ENCODE measurements around the gene TBX10. TPM values are rescaled to one million over a fixed set of nuclear protein-coding genes. Genes with fewer than 3 reads are reported as not detected.

The TBX10 gene
- total RNA-seq, 1 experiment from 2014 or later = not detected

GRCh38 chr11:67615728-67616430 lies 23.7 kb downstream of the TBX10 start:
- Mint-ChIP-seq H3K27ac (ENCODE audit: unreplicated experiment) (no peak overlapping the region), H3K4me1 (ENCODE audit: low read depth, unreplicated experiment) (peaks cover 16% of the 10 kb centered on the region), H3K9me3 (ENCODE audit: low read depth, unreplicated experiment) (no peaks in the 10 kb centered on the region), H3K36me3 (ENCODE audit: insufficient read depth, unreplicated experiment) (peaks cover 24% of the 10 kb centered on the region), H3K27me3 (ENCODE audit: unreplicated experiment) (no peaks in the 10 kb centered on the region), H3K4me3 (ENCODE audit: low read depth, unreplicated experiment) (no peak overlapping the region)
- no peak for DNase-seq
- intact Hi-C loops (cut with micrococcal nuclease; ENCODE audit: unreplicated experiment) = no loop called here
- TF ChIP-seq, protein P1, sequence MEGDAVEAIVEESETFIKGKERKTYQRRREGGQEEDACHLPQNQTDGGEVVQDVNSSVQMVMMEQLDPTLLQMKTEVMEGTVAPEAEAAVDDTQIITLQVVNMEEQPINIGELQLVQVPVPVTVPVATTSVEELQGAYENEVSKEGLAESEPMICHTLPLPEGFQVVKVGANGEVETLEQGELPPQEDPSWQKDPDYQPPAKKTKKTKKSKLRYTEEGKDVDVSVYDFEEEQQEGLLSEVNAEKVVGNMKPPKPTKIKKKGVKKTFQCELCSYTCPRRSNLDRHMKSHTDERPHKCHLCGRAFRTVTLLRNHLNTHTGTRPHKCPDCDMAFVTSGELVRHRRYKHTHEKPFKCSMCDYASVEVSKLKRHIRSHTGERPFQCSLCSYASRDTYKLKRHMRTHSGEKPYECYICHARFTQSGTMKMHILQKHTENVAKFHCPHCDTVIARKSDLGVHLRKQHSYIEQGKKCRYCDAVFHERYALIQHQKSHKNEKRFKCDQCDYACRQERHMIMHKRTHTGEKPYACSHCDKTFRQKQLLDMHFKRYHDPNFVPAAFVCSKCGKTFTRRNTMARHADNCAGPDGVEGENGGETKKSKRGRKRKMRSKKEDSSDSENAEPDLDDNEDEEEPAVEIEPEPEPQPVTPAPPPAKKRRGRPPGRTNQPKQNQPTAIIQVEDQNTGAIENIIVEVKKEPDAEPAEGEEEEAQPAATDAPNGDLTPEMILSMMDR (IDR thresholded peaks at IDR 0.05; ENCODE audit: unreplicated experiment) = no peak
- CTCF ChIA-PET = interaction anchor here (0.6 to 1.0 kb wide), 2 partner anchors 32 to 75 kb away, joined by 3 to 4 read pairs; partner anchors contain the start of gene GSTP1
- no TSS peak for BruUV-seq (replicated peaks)

DNA sequence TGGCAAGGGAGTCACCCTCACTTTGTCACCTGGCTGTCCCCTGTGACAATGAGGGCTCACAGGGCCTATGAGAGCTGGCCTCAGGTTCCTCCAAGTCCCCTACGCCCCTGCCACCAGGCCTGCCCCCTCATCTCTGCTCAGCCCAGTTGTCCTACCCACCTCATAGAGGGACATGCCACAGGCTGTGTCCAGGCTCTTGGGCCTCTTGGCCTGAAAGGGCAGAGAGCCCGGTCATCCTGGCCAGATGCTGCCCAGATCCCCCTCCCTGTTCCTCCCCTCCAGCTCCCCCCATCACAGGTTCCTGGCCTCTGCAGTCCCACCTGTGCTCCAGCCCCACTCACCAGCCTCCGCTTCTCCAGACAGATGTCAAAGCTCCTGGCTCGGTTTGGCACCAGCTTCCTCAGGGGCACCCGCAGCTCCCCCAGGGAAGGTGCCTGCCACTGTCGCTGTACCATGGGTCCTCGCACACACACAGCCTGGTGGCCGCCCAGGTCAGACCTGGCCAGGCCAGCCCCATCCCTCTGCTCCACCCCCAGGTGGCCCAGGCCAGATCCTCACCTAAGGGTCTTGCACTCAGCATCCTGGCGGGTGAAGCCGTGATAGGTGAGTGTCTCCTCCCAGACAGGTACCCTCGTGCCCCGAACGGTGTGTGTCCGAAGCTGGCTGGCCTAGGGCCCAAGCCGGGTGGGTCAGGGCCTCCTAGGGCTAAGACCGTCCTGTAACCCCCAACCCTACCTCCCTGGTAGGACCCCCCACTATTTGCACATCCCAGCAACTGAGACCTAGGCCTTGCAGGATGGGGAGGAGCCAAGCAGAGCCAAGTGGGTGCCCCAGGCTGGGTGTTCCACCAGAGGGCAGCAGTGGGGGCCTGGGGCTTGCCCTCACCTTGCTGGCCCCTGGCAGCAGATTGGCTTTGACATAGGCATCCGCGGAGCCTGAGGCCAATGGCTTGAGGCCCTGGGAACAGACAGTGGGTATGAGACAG lies 24.5 kb downstream of the TBX10 start:
- peaks cover 16% of the 10 kb centered on the region for H3K4me1 Mint-ChIP-seq (ENCODE audit: low read depth, unreplicated experiment)
- no peaks in the 10 kb centered on the region for H3K27me3 Mint-ChIP-seq (ENCODE audit: unreplicated experiment)
- intact Hi-C loops (cut with micrococcal nuclease; ENCODE audit: unreplicated experiment) = no loop called here
- no TSS peak for BruUV-seq (replicated peaks)
- TF ChIP-seq, protein P1 (IDR thresholded peaks at IDR 0.05; ENCODE audit: unreplicated experiment) = no peak
- peak; percentile 72 for DNase-seq
- peak overlapping the region; percentile 50 for H3K4me3 Mint-ChIP-seq (ENCODE audit: low read depth, unreplicated experiment)
- H3K9me3 Mint-ChIP-seq (ENCODE audit: low read depth, unreplicated experiment) = no peaks in the 10 kb centered on the region
- peak overlapping the region; percentile 76 for H3K27ac Mint-ChIP-seq (ENCODE audit: unreplicated experiment)
- CTCF ChIA-PET = interaction anchor here (0.8 to 1.8 kb wide), 4 partner anchors 13 to 42 kb away, joined by 4 to 17 read pairs (median 5); partner anchors contain the start of genes GSTP1 and NUDT8
- H3K36me3 Mint-ChIP-seq (ENCODE audit: insufficient read depth, unreplicated experiment) = peaks cover 24% of the 10 kb centered on the region

- Mint-ChIP-seq H3K36me3 (ENCODE audit: insufficient read depth, unreplicated experiment) (peaks cover 28% of the 10 kb centered on the region), H3K4me3 (ENCODE audit: low read depth, unreplicated experiment) (peak overlapping the region; percentile 50), H3K27ac (ENCODE audit: unreplicated experiment) (peak overlapping the region; percentile 76), H3K9me3 (ENCODE audit: low read depth, unreplicated experiment) (no peaks in the 10 kb centered on the region), H3K4me1 (ENCODE audit: low read depth, unreplicated experiment) (peaks cover 16% of the 10 kb centered on the region), H3K27me3 (ENCODE audit: unreplicated experiment) (no peaks in the 10 kb centered on the region)
- intact Hi-C loops (cut with micrococcal nuclease; ENCODE audit: unreplicated experiment) = no loop called here
- DNase-seq = peak; percentile 73
- CTCF ChIA-PET = interaction anchor here (0.8 to 1.8 kb wide), 3 partner anchors 14 to 41 kb away, joined by 4 to 17 read pairs (median 6); partner anchors contain the start of gene NUDT8
- no TSS peak for BruUV-seq (replicated peaks)
- TF ChIP-seq, protein P1 (IDR thresholded peaks at IDR 0.05; ENCODE audit: unreplicated experiment) = peak; percentile 70
Measured at GRCh38 chr11:67613960-67614715, 25.4 kb downstream of the TBX10 start.
